B cell (primary cell): Measurements from ENCODE around the gene EIF4G1. TPM values are rescaled to one million over a fixed set of nuclear protein-coding genes. Genes with fewer than 3 reads are reported as not detected.

ENCODE experiments used
- ATAC-seq: fragments of 200-7000 bp; cut with Tn5 transposase; one replicate; pipeline ENCODE4 v1.10.0; 2021; ENCODE audit warnings: low read depth, mild to moderate bottlenecking, moderate number of reproducible peaks, moderate library complexity
- CTCF ChIA-PET: fragments of 350-600 bp; sonication (Branson Sonifier 250); formaldehyde crosslinking; loops from one replicate; lab custom pipeline; 2021; ENCODE audit warnings: antibody characterized with exemption, inconsistent platforms; lab: Charles Lee
- POLR2A ChIA-PET: fragments of 350-600 bp; sonication (Branson Sonifier 250); formaldehyde crosslinking; loops from one replicate; lab custom pipeline; 2021; ENCODE audit warnings: antibody characterized with exemption; lab: Charles Lee
- DNase-seq: peaks from one replicate; pipeline ENCODE4 v3.0.0; 2013
- H2AFZ ChIP-seq: 2 replicates; pipeline ENCODE4 v1.6.1; 2012; ENCODE audit warnings: mild to moderate bottlenecking, low read depth, low read length; ENCODE audit not compliant: insufficient read depth, poor library complexity, severe bottlenecking
- H3K27ac ChIP-seq, 2 donors: 1 replicate in 1 of 2; 2 replicates in 1 of 2; pipeline ENCODE4 v1.5.1; 2012 to 2013; ENCODE audit warnings: low read length in 2 of 2, mild to moderate bottlenecking in 2 of 2, moderate library complexity in 1 of 2
- H3K27me3 ChIP-seq, 4 experiments: fragments of 200-600 bp in 1 of 4; sonication (generic) in 1 of 4; replicated peaks in 1 of 4; 1 replicate in 2 of 4; 2 replicates in 2 of 4; pipeline versions ENCODE4 v1.6.1 to v1.7.0; 2013 to 2016; ENCODE audit warnings: low read length in 3 of 4, mild to moderate bottlenecking in 2 of 4, mixed read lengths in 1 of 4, moderate library complexity in 1 of 4; ENCODE audit not compliant: insufficient read depth in 4 of 4, control insufficient read depth in 3 of 4; ENCODE audit errors: control extremely low read depth in 1 of 4
- H3K36me3 ChIP-seq, 2 experiments: replicated peaks in 1 of 2; 1 replicate in 1 of 2; 2 replicates in 1 of 2; pipeline versions ENCODE4 v1.6.1 to v1.7.1; 2013; ENCODE audit warnings: low read length in 1 of 2; ENCODE audit not compliant: insufficient read depth in 2 of 2, control insufficient read depth in 1 of 2; ENCODE audit errors: control extremely low read depth in 1 of 2, extremely low read depth in 1 of 2
- H3K4me1 ChIP-seq, 2 donors: fragments of 200-600 bp in 1 of 2; sonication (generic) in 1 of 2; 1 replicate in 1 of 2; 2 replicates in 1 of 2; pipeline versions ENCODE4 v1.5.1 to v1.6.1; 2013 to 2017; ENCODE audit warnings: low read length in 2 of 2; ENCODE audit not compliant: control insufficient read depth in 2 of 2, insufficient read depth in 2 of 2
- H3K4me2 ChIP-seq: replicated peaks from 2 replicates; pipeline ENCODE3; 2012; ENCODE audit warnings: mild to moderate bottlenecking, low read depth, low read length; ENCODE audit not compliant: poor library complexity, severe bottlenecking
- H3K4me3 ChIP-seq, 5 experiments: fragments of 200-600 bp in 1 of 5; sonication (generic) in 1 of 5; 1 replicate in 3 of 5; 2 replicates in 2 of 5; pipeline versions ENCODE4 v1.5.1 to v1.7.0; 2011 to 2016; ENCODE audit warnings: low read length in 4 of 5, mild to moderate bottlenecking in 4 of 5, low read depth in 2 of 5, control low read depth in 1 of 5, moderate library complexity in 1 of 5; ENCODE audit not compliant: insufficient read depth in 1 of 5; ENCODE audit errors: control extremely low read depth in 1 of 5, extremely low read depth in 1 of 5
- H3K79me2 ChIP-seq: fragments of 200-600 bp; sonication (generic); one replicate; pipeline ENCODE4 v1.6.0; 2016; ENCODE audit warnings: low read length; ENCODE audit not compliant: control insufficient read depth, insufficient read depth
- H3K9ac ChIP-seq: fragments of 200-600 bp; sonication (generic); 2 replicates; pipeline ENCODE4 v1.6.1; 2017; ENCODE audit warnings: mild to moderate bottlenecking, low read length, moderate library complexity
- H3K9me3 ChIP-seq, 3 donors: one replicate each; pipeline versions ENCODE4 v1.6.1 to v1.7.1; 2013; ENCODE audit warnings: low read length in 2 of 3; ENCODE audit not compliant: control insufficient read depth in 2 of 3, insufficient read depth in 1 of 3; ENCODE audit errors: control extremely low read depth in 1 of 3
- H4K20me1 ChIP-seq: 2 replicates; pipeline ENCODE4 v1.6.0; 2012; ENCODE audit warnings: mild to moderate bottlenecking, low read length; ENCODE audit not compliant: insufficient read depth, control insufficient read depth, poor library complexity, severe bottlenecking
- H3K27ac Mint-ChIP-seq: one replicate; pipeline ENCODE4 v1.8.0; 2021; ENCODE audit warnings: mixed read lengths
- H3K27me3 Mint-ChIP-seq: one replicate; pipeline ENCODE4 v1.8.0; 2021; ENCODE audit warnings: mixed read lengths
- H3K4me1 Mint-ChIP-seq: one replicate; pipeline ENCODE4 v1.8.0; 2021; ENCODE audit warnings: mixed read lengths
- H3K4me3 Mint-ChIP-seq: one replicate; pipeline ENCODE4 v1.8.0; 2021; ENCODE audit warnings: mixed read lengths
- H3K9me3 Mint-ChIP-seq: one replicate; pipeline ENCODE4 v1.8.0; 2022; ENCODE audit warnings: mixed read lengths; ENCODE audit not compliant: insufficient read depth
- CTCF ChIP-seq: fragments of 200-600 bp; IDR thresholded peaks from one replicate; pipeline ENCODE4 v1.8.0; 2022; ENCODE audit warnings: antibody characterized with exemption, mild to moderate bottlenecking
- EZH2 ChIP-seq: IDR thresholded peaks from 2 replicates; pipeline ENCODE4 v1.6.1; 2012; ENCODE audit warnings: borderline replicate concordance, low read depth, mild to moderate bottlenecking, moderate library complexity, low read length; ENCODE audit not compliant: insufficient read depth, poor library complexity, severe bottlenecking
- WGBS: methylation state at CpG from one replicate; pipeline ENCODE4 v1.1.5; 2013; ENCODE audit warnings: missing lambda C conversion rate; ENCODE audit not compliant: insufficient coverage; 5-methylcytosine and 5-hydroxymethylcytosine counted together
- intact Hi-C: fragments of 100-400 bp; cut with micrococcal nuclease; formaldehyde crosslinking; loops from one replicate; pipeline ENCODE4 v1.10.0; 2022
- polyA plus RNA-seq: library from polyadenylated mRNA; depleted of rRNA; stranded (reverse); fragments of >200 nt; gene quantifications from 2 replicates; pipeline ENCODE4 v1.2.3, GENCODE V29; 2012
- total RNA-seq, 2 donors: library from RNA; stranded (reverse); fragments of 120-200 nt in 1 of 2; gene quantifications; 1 replicate in 1 of 2; 2 replicates in 1 of 2; pipeline versions ENCODE4 v1.2.3 to v1.2.4, GENCODE V29; 2013 to 2022

EIF4G1 gene
- total and polyA plus RNA-seq, 2 donors (not counting 1 experiment from before 2014, with no cell fraction given): 65.8 to 160 TPM

- no peak overlapping the region for H3K27ac Mint-ChIP-seq
- Histone ChIP-seq H4K20me1 (peaks cover 77% of the 10 kb centered on the region), H3K4me3 (no peak overlapping the region), H3K79me2 (peaks cover 22% of the 10 kb centered on the region), H3K4me2 (no peak overlapping the region), H3K9ac (no peak overlapping the region), H3K27me3 (no peaks in the 10 kb centered on the region), H3K9me3 (no peaks in the 10 kb centered on the region), H3K4me1 (peaks cover 13 to 17% of the 10 kb centered on the region in 2 donors), H3K27ac (no peak overlapping the region), H2AFZ (no peak overlapping the region), H3K36me3 (peaks cover 2 to 67% of the 10 kb centered on the region in 2 experiments)
- ChIA-PET POLR2A (interaction anchor here (0.6 kb wide), 1 partner anchor 48 kb away, joined by 7 read pairs; no protein-coding TSS in a partner anchor), CTCF (interaction anchor here (0.8 to 1.3 kb wide), 2 partner anchors 17 to 222 kb away, joined by 3 read pairs; no protein-coding TSS in a partner anchor)
- peaks cover 29% of the 10 kb centered on the region for H3K4me1 Mint-ChIP-seq
- no peak for DNase-seq
- H3K27me3 Mint-ChIP-seq: no peaks in the 10 kb centered on the region
- WGBS: 62% methylated on average over 4 of the region's 4 CpGs
- no peak for ATAC-seq
- no peak overlapping the region for H3K4me3 Mint-ChIP-seq
- no peaks in the 10 kb centered on the region for H3K9me3 Mint-ChIP-seq
- TF ChIP-seq CTCF (no peak), EZH2 (no peak)
- intact Hi-C loops: no loop called here
Observed at GRCh38 chr3:184320104-184320445, 5.7 kb downstream of the EIF4G1 start.

- ATAC-seq: no peak
- peaks cover 67% of the 10 kb centered on the region for H4K20me1 ChIP-seq
Observed at GRCh38 chr3:184321666-184322065, 7.3 kb downstream of the EIF4G1 start.

More at GRCh38 chr3:184321666-184322065, 7.3 kb downstream of the EIF4G1 start:
- H3K27ac ChIP-seq: no peak overlapping the region
- ChIA-PET POLR2A (no interaction called here), CTCF (no interaction called here)
- no peaks in the 10 kb centered on the region for H3K9me3 Mint-ChIP-seq
- H3K36me3 ChIP-seq: peaks cover 6 to 78% of the 10 kb centered on the region in 2 experiments
- 96% methylated on average over 3 of the region's 5 CpGs for WGBS
- no peaks in the 10 kb centered on the region for H3K27me3 ChIP-seq
- no peak overlapping the region for H3K27ac Mint-ChIP-seq
- H2AFZ ChIP-seq: no peak overlapping the region
- H3K4me3 ChIP-seq: no peak overlapping the region
- H3K27me3 Mint-ChIP-seq: no peaks in the 10 kb centered on the region
- H3K4me2 ChIP-seq: no peak overlapping the region
- H3K9me3 ChIP-seq: no peaks in the 10 kb centered on the region
- H3K9ac ChIP-seq: no peak overlapping the region
- H3K4me3 Mint-ChIP-seq: no peak overlapping the region
- peaks cover 9% of the 10 kb centered on the region for H3K79me2 ChIP-seq
- peaks cover 18% of the 10 kb centered on the region for H3K4me1 Mint-ChIP-seq
- TF ChIP-seq CTCF (no peak), EZH2 (no peak)
- H3K4me1 ChIP-seq: peaks cover 0 to 1% of the 10 kb centered on the region in 2 donors
- no peak for DNase-seq
- intact Hi-C loops: no loop called here
